HAP-1 (cell line): ENCODE results near the gene ZMIZ1.

Experiments
- DNase-seq, 2 experiments: peaks; one replicate each; pipeline ENCODE4 v3.0.0-alpha.2; 2016 to 2020; ENCODE audit warnings: low spot score in 2 of 2
- H3K27me3 ChIP-seq: fragments of 250-450 bp; sonication (Bioruptor Pico); 2 replicates; pipeline ENCODE4 v1.5.1; 2020; ENCODE audit warnings: low read depth, mild to moderate bottlenecking, moderate library complexity
- H3K36me3 ChIP-seq: fragments of 250-450 bp; sonication (Bioruptor Pico); replicated peaks from 2 replicates; pipeline ENCODE4 v1.5.1; 2020; ENCODE audit warnings: mild to moderate bottlenecking
- H3K4me1 ChIP-seq: fragments of 250-450 bp; sonication (Bioruptor Pico); 2 replicates; pipeline ENCODE4 v1.5.1; 2020; ENCODE audit warnings: mild to moderate bottlenecking
- H3K4me3 ChIP-seq: fragments of 250-450 bp; sonication (Bioruptor Pico); 2 replicates; pipeline ENCODE4 v1.5.1; 2020; ENCODE audit warnings: mild to moderate bottlenecking, moderate library complexity
- H3K9me3 ChIP-seq: fragments of 250-450 bp; sonication (Bioruptor Pico); 2 replicates; pipeline ENCODE4 v1.5.1; 2020; ENCODE audit warnings: mild to moderate bottlenecking, moderate library complexity
- in situ Hi-C: fragments of 300-500 bp; cut with MboI; formaldehyde crosslinking; loops from 3 replicates; pipeline ENCODE4 v1.14.3; 2020; ENCODE audit warnings: low sequenced_read_pairs, inconsistent platforms, mixed read lengths

Gene ZMIZ1

DNA sequence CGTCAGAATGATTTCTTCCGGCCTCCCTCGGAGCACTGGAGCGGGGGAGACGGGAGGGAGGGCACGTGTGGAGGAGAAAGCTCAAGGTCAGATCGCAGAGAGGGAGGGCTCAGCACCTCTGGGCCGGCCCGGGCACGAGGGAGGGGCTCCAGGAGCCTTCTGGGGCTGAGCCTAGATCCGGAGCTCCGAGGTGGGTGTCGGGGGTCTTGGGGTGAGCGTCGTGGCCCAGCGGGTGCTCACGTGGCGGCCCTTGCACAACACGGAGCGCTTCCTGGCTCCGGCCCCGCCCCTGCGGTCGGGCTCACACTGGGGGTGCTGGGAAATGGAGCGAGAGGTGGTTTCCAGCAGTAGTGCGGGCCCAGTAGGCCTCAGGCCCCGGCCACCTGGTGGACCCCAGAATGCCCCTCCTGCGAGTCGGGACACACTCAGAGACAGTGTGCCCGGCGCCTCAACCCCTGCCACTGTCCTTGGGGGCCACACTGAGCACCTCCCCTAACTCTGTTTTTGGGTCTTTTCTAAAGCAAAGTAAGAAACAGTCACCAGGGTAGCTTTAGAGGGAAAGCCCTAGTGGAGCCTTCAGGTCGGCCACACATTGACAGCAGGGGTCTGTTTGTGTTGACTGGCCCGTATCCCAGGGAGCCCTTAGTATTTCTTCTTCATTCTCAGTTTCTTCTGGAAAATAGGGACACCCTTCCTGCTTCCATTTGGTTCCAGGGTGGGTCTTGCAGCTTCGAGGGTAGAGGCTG is 279.3 kb downstream of the ZMIZ1 start:
- Histone ChIP-seq H3K4me1 (peaks cover 12% of the 10 kb centered on the region), H3K27me3 (no peaks in the 10 kb centered on the region), H3K4me3 (peak overlapping the region; percentile 58), H3K36me3 (peaks cover 44% of the 10 kb centered on the region), H3K9me3 (no peaks in the 10 kb centered on the region)
- peak in 1 of 2 experiments; percentile 71 for DNase-seq
- in situ Hi-C loops: no loop called here

DNA sequence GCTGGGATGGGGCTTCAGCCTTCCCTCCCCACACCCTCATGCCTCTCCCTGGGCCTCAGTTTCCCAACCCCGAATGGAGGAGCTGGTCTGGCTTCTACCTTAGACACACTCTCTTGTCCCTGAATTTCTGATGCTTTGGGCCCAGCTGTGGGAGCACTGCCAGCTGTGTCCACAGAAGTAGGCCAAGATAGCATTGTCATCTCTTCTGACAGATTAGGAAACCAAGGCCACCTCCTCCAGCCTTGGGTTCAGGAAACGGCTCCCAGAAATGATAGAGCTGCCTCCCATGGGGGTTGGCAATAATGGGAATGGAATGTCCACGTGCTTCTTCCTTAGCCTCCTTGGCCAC is 279.8 kb downstream of the ZMIZ1 start:
- H3K4me1 ChIP-seq: peaks cover 12% of the 10 kb centered on the region
- H3K27me3 ChIP-seq: no peaks in the 10 kb centered on the region
- no peaks in the 10 kb centered on the region for H3K9me3 ChIP-seq
- no peak for DNase-seq
- in situ Hi-C loops: no loop called here
- H3K36me3 ChIP-seq: peaks cover 49% of the 10 kb centered on the region
- H3K4me3 ChIP-seq: peak overlapping the region; percentile 58

DNA sequence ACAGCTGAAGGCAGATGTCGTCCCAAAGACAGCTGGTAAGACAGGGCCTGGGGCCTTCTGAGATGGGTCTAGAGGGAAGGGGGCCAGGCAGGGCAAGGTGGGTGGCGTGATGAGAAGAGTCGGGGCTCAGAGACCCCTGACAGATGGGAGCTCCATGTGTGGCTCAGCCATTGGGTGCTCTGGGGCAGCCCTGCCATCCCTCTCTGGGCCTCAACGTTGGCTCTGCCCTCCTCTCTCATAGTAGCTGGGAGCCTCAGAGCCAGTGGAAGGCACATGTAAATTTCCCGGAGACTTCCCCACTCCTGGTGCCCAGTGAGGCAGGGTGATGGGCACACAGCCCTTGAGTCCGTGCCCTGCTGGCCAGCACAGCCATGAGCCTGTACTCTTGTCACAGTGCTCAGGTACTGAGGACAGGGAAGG is 280.3 kb downstream of the ZMIZ1 start:
- Histone ChIP-seq H3K36me3 (peaks cover 54% of the 10 kb centered on the region), H3K4me3 (peak overlapping the region; percentile 58; the same call in 1 of the 2 replicates), H3K9me3 (no peaks in the 10 kb centered on the region), H3K27me3 (no peaks in the 10 kb centered on the region), H3K4me1 (peaks cover 12% of the 10 kb centered on the region)
- in situ Hi-C loops: no loop called here
- DNase-seq: no peak

DNA sequence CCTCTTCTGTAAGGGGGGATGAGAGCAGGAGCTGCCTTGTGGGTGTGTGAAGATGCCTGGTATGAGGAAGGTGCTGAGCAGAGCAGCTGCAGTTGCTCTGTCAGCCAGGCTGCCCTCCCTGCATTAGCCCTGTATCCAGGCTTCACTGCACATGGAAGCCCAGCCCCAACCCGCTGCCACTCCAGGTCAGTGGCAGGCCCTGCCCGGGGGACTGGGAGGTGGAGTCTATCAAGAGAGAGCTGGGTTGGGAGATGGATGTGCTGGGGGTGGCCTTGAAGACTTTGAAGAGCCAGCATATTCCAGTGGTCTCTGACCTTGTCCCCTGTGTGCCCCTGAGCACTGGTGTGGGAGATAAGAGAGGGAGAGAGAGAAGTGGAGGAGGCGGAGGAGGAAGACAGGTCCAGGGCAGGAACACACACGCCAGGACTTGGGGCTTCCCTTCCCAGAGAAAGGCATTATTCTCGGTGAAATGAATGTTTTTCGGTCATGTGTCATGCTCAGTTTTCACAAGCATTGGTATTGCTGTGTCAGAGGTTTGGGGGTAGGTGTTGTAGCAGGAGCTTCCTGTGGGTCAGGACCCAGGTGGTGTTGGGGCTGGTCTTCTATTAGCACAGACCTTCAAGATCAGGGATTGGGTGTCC is 281.1 kb downstream of the ZMIZ1 start:
- no peak for DNase-seq
- Histone ChIP-seq H3K4me1 (peaks cover 12% of the 10 kb centered on the region), H3K4me3 (no peak overlapping the region), H3K9me3 (no peaks in the 10 kb centered on the region), H3K36me3 (peaks cover 62% of the 10 kb centered on the region), H3K27me3 (no peaks in the 10 kb centered on the region)
- in situ Hi-C loops: no loop called here

DNA sequence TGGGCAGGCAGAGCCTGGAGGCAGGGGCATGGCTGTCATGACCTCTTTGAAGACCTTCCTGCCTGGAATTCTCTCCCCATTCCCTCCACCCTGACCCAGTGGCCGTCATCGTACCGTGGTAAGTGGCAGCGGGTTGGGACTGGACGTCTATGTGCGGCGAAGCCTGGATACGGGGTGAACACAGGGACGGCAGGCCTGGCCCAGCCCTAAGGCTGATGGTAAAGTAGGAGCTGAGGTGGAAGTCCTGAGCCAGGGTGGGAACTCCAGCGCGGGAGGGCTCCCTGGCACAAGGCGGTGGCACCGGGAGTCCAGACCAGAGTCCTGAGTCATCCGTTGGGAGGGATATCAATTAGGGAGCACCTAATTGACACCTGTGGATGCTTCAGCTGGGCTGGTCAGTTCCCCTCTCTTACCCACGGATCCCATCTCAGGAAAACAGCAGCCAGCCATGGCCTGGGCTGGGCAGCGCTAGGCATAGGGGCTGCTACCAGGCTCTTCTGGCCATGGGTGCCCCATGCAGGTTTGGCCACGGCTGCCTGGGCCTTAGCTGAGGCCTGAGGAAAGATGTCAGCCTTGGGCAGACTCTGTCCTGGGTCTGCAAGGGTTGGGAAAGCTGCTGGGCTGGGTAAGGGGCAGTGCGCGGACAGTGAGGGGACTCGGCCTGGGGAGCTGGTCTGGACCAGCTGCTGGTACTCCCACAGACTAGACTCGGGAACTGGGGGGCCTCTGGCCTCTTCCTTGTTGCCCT is 281.8 kb downstream of the ZMIZ1 start:
- in situ Hi-C loops: no loop called here
- peaks cover 69% of the 10 kb centered on the region for H3K36me3 ChIP-seq
- H3K4me1 ChIP-seq: peaks cover 12% of the 10 kb centered on the region
- no peak overlapping the region for H3K4me3 ChIP-seq
- H3K27me3 ChIP-seq: no peaks in the 10 kb centered on the region
- no peak for DNase-seq
- H3K9me3 ChIP-seq: no peaks in the 10 kb centered on the region

DNA sequence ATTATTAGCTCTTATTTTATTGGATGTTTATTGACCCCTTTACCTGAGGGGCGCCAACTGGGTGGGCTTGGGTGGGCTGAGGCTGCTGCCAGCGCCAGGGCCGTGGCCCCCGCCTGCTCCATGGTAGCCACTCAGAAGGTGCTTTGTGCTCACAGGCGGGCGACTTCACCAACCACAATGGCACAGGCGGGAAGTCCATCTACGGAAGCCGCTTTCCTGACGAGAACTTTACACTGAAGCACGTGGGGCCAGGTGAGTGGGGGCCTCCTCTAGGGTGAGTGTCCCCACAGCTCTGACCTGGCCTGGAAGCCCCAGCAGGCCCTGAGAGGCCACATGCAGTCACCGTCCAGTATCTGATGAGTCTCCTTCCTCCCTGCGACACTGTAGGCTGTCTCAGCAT is 282.6 kb downstream of the ZMIZ1 start:
- H3K4me3 ChIP-seq: no peak overlapping the region
- H3K9me3 ChIP-seq: no peaks in the 10 kb centered on the region
- in situ Hi-C loops: no loop called here
- no peaks in the 10 kb centered on the region for H3K27me3 ChIP-seq
- no peak for DNase-seq
- peaks cover 69% of the 10 kb centered on the region for H3K36me3 ChIP-seq
- peaks cover 12% of the 10 kb centered on the region for H3K4me1 ChIP-seq

DNA sequence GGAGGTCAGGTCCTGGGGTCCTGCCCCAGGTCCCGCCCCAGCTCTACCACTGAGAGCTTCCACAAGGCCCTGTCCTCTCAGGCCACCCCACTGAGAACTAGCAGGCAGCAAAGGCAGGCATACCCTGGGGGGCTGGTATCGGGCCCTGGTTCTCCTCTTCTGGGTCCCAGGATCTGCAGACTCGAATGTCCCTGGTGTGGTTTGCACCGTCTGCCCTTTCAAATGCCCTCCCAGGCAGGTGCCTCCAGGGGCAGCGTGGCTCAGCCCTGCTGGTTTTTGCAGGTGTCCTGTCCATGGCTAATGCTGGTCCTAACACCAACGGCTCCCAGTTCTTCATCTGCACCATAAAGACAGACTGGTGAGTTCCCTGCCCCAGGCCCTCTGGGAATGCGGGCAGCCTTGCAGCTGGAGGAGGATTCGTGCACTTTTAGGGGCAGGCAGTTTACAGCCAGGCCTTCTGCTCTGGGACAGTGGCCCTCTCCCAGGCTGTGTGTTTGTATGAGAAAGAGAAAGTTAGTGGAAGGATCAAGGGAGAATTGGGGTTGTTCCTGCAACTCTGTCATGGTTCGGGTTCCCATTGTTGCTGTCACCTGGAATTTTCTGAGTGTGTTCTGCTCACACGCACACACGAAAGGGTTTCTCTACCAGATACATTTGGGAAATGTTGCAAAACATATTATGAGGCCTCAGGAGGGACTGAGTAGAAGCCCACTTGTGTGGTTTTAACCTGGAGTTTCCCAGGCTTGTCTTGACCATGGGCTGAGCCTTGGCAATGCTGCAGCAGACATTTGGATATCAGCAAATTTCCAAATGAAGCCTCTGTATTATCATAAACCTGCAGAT is 283.5 kb downstream of the ZMIZ1 start:
- Histone ChIP-seq H3K27me3 (no peaks in the 10 kb centered on the region), H3K4me3 (no peak overlapping the region), H3K4me1 (peaks cover 8% of the 10 kb centered on the region; the same call in 1 of the 2 replicates), H3K9me3 (no peaks in the 10 kb centered on the region), H3K36me3 (peaks cover 69% of the 10 kb centered on the region)
- in situ Hi-C loops: no loop called here
- no peak for DNase-seq

DNA sequence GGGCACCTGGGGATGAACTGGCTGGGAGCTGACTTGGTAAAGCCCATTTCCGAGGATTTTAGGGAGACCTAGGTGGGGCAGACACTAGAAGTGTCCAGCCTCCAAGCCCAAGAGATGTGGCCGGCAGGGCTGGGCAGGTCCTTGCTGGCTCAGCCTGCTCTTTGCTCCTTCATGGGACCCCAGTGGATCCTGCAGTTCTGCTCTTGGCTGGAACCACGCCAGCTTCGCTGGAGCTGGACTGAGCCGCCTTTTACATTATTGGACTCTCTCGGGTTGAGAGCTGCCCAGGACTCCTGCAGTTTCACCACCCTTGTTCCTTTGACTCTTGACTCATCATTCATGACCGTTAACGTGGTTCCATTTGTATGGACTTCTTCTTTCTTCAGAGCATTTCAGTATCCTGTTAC is 284.2 kb downstream of the ZMIZ1 start:
- in situ Hi-C loops: no loop called here
- peaks cover 69% of the 10 kb centered on the region for H3K36me3 ChIP-seq

DNA sequence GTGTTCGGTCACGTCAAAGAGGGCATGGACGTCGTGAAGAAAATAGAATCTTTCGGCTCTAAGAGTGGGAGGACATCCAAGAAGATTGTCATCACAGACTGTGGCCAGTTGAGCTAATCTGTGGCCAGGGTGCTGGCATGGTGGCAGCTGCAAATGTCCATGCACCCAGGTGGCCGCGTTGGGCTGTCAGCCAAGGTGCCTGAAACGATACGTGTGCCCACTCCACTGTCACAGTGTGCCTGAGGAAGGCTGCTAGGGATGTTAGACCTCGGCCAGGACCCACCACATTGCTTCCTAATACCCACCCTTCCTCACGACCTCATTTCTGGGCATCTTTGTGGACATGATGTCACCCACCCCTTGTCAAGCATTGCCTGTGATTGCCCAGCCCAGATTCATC is 285.0 kb downstream of the ZMIZ1 start:
- in situ Hi-C loops: no loop called here
- peaks cover 66% of the 10 kb centered on the region for H3K36me3 ChIP-seq
- H3K4me1 ChIP-seq: peaks cover 4% of the 10 kb centered on the region; the same call in 1 of the 2 replicates
- no peaks in the 10 kb centered on the region for H3K27me3 ChIP-seq
- DNase-seq: no peak
- H3K9me3 ChIP-seq: no peaks in the 10 kb centered on the region
- H3K4me3 ChIP-seq: no peak overlapping the region

More for the DNA sequence above, 284.2 kb downstream of the ZMIZ1 start:
- H3K9me3 ChIP-seq: no peaks in the 10 kb centered on the region
- no peaks in the 10 kb centered on the region for H3K27me3 ChIP-seq
- H3K4me3 ChIP-seq: no peak overlapping the region
- DNase-seq: no peak
- peaks cover 8% of the 10 kb centered on the region; the same call in 1 of the 2 replicates for H3K4me1 ChIP-seq

DNA sequence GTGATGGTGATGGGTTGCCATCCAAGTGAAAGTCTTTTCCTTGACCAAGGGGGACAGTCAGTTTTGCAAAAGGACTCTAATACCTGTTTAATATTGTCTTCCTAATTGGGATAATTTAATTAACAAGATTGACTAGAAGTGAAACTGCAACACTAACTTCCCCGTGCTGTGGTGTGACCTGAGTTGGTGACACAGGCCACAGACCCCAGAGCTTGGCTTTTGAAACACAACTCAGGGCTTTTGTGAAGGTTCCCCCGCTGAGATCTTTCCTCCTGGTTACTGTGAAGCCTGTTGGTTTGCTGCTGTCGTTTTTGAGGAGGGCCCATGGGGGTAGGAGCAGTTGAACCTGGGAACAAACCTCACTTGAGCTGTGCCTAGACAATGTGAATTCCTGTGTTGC is 285.4 kb downstream of the ZMIZ1 start:
- Histone ChIP-seq H3K36me3 (peaks cover 62% of the 10 kb centered on the region), H3K27me3 (no peaks in the 10 kb centered on the region), H3K9me3 (no peaks in the 10 kb centered on the region), H3K4me1 (peaks cover 2% of the 10 kb centered on the region; the same call in 1 of the 2 replicates), H3K4me3 (no peak overlapping the region)
- in situ Hi-C loops: no loop called here
- DNase-seq: no peak

DNA sequence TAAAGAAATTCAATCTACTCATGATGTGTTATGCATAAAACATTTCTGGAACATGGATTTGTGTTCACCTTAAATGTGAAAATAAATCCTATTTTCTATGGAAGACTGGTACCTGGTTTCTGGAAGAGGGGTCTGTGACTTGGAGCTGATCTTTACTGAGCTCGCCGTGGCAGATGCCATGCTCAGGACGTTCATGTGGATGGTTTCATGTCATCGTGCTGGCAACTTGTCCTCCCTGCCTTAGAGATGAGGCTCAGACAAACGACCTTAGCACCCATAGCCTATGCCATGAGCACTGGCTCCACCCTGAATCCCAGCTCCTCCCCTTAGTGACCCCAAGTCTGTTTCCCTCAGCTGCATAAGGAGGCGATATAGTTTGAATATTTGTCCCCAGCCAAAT is 285.8 kb downstream of the ZMIZ1 start:
- H3K9me3 ChIP-seq: no peaks in the 10 kb centered on the region
- DNase-seq: no peak
- no peak overlapping the region for H3K4me3 ChIP-seq
- H3K27me3 ChIP-seq: no peaks in the 10 kb centered on the region
- in situ Hi-C loops: no loop called here
- no peaks in the 10 kb centered on the region; the same call in 1 of the 2 replicates for H3K4me1 ChIP-seq
- H3K36me3 ChIP-seq: peaks cover 57% of the 10 kb centered on the region

DNA sequence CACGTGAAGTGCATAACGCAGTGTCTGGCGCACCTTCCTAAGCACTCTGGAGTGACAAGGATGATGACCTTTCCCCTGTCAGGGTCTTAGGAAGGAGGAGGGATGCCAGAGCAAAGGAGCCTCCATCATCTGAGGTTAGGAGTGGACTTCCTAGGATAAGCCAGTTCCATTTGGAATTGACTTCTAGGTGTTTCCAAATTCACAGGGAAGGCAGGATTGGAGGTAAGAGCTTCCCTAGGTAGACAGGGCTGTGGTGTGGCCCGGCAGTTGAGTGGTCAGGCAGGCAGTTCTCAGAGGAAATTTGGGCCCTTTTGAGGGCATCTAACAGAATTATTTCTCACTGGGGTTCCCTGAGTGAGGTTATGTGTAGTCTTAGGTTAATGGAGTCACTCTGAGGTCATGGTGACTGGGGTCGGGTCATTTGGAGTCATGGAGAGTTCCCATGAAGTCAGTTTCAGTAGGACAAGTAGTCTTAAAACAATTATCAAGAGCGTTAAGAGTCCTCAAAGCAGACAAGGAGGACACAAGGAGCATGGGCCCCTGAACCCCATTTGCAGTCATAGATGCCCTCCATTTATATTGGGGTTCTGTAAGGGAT is 286.8 kb downstream of the ZMIZ1 start:
- Histone ChIP-seq H3K4me3 (no peak overlapping the region), H3K9me3 (no peaks in the 10 kb centered on the region), H3K4me1 (no peaks in the 10 kb centered on the region), H3K36me3 (peaks cover 48% of the 10 kb centered on the region), H3K27me3 (no peaks in the 10 kb centered on the region)
- no peak for DNase-seq
- in situ Hi-C loops: no loop called here

DNA sequence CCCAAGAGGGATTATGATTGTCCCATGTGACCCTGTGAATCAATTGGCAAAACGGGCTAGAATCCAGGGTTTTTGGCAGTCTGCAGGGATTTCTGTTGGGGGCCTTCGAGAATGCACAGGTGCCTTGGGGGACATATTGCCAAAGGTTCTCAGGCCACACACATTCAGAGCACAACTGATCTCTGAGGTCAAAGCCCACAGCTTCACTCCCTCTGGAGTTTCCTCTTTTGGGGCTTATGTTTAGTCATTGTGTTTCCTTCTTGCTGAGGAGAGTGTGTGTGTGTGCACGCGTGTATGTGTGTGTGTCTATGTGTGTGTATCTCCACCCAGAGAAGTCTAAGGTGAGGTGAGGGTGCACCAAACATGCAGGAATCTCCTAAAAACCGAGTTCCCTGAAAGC is 287.3 kb downstream of the ZMIZ1 start:
- Histone ChIP-seq H3K4me3 (no peak overlapping the region), H3K9me3 (no peaks in the 10 kb centered on the region), H3K27me3 (no peaks in the 10 kb centered on the region), H3K4me1 (no peaks in the 10 kb centered on the region), H3K36me3 (peaks cover 43% of the 10 kb centered on the region)
- in situ Hi-C loops: no loop called here
- no peak for DNase-seq
